Coronary artery (tissue), 2 donors: Measurements from ENCODE around the gene VAPB.

Experiments used
- DNase-seq: peaks from one replicate; pipeline ENCODE4 v3.0.0-alpha.2; 2017; ENCODE audit warnings: low spot score
- H3K27ac ChIP-seq, 2 donors: fragments of 200-600 bp; sonication (generic); one replicate each; pipeline ENCODE4 v1.5.1; 2016 to 2019
- H3K4me3 ChIP-seq: fragments of 200-600 bp; sonication (generic); 2 replicates; pipeline ENCODE4 v1.5.1; 2016; ENCODE audit warnings: mild to moderate bottlenecking, moderate library complexity
- CTCF ChIP-seq: fragments of 200-600 bp; sonication (generic); IDR thresholded peaks from one replicate; pipeline ENCODE4 v1.5.1; 2019; ENCODE audit warnings: antibody characterized with exemption

VAPB gene

GRCh38 chr20:58486207-58486606 lies 97.2 kb downstream of the VAPB start:
- TF ChIP-seq CTCF = no peak
- Histone ChIP-seq H3K4me3 (no peak overlapping the region), H3K27ac (no peak overlapping the region)
- DNase-seq = no peak

GRCh38 chr20:58492074-58492718 lies 103.2 kb downstream of the VAPB start:
- Histone ChIP-seq H3K27ac (no peak overlapping the region), H3K4me3 (no peak overlapping the region)
- no peak for TF ChIP-seq CTCF
- DNase-seq = no peak

DNA sequence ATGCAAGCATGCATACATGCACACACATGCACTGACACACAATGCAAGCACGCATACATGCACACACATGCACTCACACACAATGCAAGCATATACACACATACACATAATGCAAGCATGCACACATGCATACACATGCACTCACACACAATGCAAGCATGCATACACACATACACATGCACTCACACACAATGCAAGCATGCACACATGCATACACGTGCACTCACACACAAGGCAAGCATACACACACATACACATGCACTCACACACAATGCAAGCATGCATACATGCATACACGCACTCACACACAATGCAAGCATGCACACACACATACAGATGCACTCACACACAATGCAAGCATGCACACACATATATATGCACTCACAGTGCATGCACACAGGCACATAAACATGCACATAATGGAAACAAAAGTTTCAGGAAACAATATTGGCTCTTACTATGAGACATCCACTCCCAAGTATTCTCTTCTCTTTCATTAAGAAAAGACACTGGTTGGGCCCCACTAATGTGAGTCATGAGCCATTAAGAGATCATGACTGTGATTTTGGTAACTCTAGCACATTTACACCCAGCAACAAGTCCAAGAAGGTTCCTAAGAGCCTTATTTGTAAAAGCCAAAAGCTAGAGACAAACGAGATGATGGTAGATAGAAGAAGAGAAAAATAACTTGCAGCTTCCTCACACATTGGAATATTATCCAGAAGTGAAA lies 103.9 kb downstream of the VAPB start:
- no peak for DNase-seq
- TF ChIP-seq CTCF = no peak
- H3K27ac ChIP-seq = no peak overlapping the region
- H3K4me3 ChIP-seq = no peak overlapping the region

DNA sequence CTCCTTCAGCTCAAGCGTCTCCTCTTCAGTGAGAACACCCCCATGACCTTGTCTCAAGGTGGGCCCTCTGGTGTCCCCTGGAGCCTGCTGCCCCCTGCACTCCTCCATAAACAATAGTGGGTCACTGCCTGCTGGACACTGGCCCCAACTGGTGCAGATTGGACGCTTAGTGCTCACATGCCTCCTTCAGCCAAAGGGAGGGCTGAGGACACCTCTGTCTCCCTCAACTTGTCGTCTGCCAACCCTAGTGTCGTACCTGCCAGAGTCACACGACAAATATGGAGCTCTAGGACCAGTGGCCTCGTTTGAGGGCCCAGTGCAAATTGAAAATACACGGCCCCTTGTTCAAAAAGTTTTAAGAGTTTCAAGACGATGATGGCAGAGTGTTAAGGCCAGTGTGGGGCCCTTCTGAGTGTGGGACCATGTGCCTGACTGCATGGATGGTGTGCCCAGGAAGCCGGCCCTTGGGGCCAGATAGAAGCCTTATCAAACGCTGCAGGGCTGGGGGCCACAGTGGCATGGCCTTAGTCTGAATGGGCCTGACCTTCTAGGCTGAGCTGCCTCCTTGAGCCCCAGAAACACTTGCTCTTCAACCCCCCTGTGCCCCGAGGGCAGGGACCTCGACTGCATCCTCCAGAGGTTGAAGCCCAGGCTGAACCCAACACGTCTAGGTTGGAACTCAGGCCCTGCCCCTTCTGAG lies 106.0 kb downstream of the VAPB start:
- no peak overlapping the region for H3K27ac ChIP-seq
- H3K4me3 ChIP-seq = no peak overlapping the region
- TF ChIP-seq CTCF = no peak
- no peak for DNase-seq

DNA sequence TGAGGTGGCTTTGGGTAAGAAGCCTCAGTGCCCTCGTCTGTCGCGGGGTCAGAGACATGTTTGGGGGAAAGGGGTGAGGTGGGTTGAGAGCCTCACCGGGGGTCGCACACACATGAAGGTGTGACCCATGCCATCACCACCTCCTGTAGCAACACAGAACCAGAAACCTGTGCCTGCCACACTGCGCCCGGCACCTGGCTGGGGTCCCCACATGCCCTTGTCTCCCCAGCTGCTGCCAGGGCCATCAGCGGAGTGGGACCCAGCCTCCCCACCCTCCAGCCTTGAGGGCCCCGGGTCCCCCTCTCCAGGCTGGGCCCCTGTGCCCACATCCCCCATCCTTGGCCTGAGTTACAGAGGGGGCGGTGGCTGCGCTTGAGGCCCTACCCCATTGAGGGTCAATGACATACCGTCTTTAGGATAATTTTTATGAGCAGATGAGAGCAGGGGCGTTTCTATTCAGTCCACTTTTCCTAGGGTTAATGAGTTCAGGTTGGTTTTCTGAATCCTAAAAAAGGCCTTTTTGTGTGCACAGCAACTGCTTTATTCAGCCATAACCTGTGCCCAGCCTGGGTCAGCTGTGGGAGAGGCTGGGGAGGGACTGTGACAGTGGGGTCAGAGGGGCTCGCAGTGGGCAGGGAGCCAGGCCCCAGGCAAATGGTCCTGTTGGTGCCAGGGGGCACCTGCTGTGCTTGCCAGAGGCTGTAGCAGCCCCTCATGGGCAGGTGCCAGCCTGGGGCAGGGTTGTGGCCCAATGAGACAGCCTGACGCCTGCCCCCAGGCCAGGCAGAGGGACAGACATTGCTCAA lies 106.8 kb downstream of the VAPB start:
- no peak overlapping the region for H3K4me3 ChIP-seq
- no peak for DNase-seq
- no peak overlapping the region for H3K27ac ChIP-seq
- no peak for TF ChIP-seq CTCF

GRCh38 chr20:58496429-58496769 lies 107.4 kb downstream of the VAPB start:
- TF ChIP-seq CTCF = no peak
- no peak for DNase-seq
- H3K4me3 ChIP-seq = no peak overlapping the region
- no peak overlapping the region for H3K27ac ChIP-seq
